TTC549 (cell line): ENCODE data around the gene SP1.
"Not testable (repeated sequence)": the region's sequence is repeated elsewhere in the genome, so short reads cannot be mapped to it uniquely, and the experiment has no call there.

Experiments used
- FAIRE-seq: peaks from 2 replicates; lab custom pipeline; 2012; peaks lifted over from hg19 to GRCh38; lab: Jason Lieb, UNC

Gene SP1

DNA sequence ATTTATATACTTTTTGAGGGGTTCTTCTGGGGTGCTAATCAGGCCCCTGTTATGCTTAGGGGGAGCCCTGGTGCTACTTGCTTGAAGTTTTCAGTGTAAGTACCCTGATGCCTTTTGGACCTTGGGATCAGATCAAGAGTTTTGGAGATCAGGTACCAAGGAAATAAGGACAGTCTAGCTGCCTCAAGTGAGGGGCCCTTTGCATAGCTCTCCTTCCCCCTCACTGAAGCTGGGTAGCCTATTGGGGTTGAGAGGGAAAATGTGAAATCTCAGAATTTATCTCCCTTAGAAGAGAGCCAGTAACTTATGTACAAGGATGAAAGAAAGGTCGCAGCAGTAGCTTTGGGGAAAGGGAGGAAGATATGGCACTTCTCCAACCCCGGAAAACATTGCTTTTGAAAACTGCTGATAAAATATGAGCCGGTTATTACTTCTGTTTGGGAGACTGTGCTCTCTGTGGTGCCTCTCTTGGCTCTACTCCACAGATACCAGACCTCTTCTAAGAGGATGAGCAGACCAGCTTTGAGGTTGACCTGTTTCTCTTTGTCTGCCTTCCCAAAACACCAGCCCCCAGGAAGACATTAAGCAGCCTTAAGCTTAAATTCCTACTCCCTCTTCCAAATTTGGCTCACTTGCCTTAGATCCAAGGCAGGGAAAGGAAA is 34.9 kb downstream of the SP1 start:
- no peak for FAIRE-seq

GRCh38 chr12:53415752-53416389 is 35.9 kb downstream of the SP1 start:
- not testable (repeated sequence) for FAIRE-seq

DNA sequence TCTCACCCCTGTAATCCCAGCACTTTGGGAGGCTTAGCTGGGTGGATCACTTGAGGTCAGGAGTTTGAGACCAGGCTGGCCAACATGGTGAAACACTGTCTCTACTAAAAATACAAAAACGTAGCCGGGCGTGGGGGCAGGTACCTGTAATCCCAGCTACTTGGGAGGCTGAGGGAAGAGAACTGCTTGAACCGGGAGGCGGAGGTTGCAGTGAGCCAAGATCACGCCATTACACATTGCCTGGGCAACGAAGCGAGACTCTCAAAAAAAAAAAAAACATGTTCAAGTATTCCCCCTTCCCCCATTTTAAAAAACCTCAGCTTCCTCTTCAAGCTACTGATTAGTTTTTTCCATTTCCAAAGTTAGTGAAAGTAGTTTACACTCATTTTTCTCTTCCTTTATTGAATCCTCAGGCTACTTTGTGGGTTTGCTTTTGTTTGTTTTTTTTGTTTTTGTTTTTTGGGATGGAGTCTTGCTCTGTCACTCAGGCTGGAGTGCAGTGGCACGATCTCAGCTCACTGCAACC is 37.4 kb downstream of the SP1 start:
- not testable (repeated sequence) for FAIRE-seq

- FAIRE-seq = no peak
Observed at GRCh38 chr12:53418221-53418620, 38.2 kb downstream of the SP1 start.

DNA sequence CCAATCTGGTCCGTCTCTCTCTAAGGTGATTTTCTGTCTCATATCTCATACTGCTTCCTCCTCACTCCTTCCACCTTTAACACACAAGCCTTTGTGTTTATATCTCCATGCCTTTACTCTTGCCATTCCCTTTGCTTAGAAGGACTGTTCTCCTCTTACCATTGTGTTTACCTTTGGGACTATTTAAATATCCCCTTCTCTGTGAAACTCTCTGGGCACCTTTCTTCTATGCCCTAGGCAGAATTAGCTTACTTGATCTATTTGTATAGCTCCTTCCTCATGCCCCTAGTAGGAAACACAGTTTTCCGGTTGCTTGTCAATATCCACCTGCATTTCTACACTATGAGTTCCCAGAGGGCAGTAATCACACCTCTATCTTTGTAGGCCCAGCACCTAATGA is 39.8 kb downstream of the SP1 start:
- no peak for FAIRE-seq

- not testable (repeated sequence) for FAIRE-seq
Observed at GRCh38 chr12:53422247-53422646, 42.3 kb downstream of the SP1 start.

- FAIRE-seq = no peak
Observed at GRCh38 chr12:53423597-53423996, 43.6 kb downstream of the SP1 start, which contains the start of gene AMHR2. TSS of gene AMHR2 (plus strand) at chr12:53423855. CDS start at chr12:53423935, 80 bp downstream.

DNA sequence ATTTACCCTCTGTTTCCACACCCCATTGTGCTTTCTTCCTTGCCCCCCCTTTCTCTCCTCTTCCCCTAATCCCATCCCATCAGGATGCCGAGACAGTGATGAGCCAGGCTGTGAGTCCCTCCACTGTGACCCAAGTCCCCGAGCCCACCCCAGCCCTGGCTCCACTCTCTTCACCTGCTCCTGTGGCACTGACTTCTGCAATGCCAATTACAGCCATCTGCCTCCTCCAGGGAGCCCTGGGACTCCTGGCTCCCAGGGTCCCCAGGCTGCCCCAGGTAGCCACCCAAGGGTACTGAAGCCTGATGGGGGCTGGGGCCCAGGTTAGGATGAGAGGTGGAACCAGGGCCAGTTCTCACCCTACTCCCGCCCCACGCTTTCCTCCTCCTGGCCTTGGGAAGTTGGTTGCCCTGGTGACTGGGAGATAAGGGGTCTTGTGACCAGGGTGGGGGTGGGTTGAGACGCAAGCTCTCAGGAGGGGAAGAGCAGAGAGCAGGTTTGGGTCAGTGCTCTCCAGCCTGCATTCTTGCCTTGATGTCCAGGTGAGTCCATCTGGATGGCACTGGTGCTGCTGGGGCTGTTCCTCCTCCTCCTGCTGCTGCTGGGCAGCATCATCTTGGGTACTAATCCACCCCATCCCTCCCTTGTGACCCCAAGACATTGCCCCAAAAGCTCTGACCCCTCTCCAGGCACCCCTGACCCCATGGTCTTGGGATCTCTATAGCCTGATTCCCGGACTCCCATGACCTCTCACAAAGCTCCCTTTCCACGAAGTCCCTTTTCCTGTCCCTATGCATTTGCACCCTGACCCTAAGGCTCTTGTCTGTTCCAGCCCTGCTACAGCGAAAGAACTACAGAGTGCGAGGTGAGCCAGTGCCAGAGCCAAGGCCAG is 44.9 kb downstream of the SP1 start:
- no peak for FAIRE-seq

GRCh38 chr12:53425515-53426150 is 45.7 kb downstream of the SP1 start:
- no peak for FAIRE-seq

DNA sequence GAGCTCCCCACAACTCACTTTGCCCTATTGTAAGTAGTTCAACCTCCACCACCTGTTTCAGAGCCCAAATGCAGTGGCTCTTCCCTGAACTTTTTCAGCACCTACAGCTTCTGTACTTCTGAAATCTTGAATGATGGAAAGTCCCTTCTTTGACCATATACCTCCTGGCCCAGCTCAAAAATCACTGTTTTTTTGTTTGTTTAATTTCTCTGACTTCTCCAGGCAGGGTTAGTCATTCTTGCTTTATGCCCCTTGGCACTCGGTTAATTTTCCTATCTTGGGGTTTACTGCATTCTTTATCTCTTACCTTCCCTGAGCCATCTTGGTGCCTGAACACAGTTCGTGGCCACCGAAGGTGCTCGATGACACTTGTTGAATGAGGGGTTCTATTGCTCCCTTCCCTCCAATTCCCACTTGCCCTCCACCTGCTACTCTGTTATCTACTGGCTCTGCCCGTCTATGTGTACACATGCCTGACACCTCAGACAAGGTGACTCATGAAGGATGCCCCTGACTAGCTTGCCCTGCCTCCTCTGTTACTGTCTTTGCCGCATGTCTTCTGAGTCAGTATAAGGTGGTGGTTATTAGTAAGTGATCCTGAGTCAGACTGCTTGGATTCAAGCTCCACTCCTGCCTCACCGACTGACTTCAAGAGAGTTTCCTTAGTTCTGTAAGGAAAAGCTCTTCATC is 48.1 kb downstream of the SP1 start:
- no peak for FAIRE-seq

DNA sequence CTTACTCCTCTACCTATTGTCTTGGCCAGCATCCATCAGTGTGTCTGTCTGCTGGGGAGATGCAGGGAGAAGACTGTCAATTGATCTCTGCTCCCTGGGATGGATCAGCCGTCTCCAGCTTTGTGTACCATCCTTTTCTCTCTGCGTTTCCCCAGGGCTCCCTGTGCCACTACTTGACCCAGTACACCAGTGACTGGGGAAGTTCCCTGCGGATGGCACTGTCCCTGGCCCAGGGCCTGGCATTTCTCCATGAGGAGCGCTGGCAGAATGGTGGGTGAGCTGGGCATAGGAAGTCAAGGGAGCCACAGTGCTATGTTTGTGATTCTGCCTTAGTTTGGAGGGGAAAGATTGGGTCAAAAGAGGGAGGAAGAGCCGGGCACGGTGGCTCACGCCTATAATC is 48.8 kb downstream of the SP1 start:
- FAIRE-seq = no peak

DNA sequence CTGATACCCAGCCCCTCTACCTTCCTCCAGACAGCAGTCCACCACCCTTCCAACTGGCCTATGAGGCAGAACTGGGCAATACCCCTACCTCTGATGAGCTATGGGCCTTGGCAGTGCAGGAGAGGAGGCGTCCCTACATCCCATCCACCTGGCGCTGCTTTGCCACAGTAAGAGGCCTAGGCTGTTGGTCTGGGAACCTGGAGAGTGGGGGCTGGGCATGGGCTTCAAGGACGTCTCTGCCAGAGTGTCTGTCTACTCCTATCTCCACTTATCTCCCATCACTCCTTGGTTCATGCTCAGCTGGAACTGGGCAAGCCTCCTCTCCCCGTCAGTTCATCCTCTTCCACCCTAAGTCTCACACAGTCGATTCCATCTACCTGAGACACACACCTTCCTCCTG is 50.1 kb downstream of the SP1 start:
- FAIRE-seq = no peak

DNA sequence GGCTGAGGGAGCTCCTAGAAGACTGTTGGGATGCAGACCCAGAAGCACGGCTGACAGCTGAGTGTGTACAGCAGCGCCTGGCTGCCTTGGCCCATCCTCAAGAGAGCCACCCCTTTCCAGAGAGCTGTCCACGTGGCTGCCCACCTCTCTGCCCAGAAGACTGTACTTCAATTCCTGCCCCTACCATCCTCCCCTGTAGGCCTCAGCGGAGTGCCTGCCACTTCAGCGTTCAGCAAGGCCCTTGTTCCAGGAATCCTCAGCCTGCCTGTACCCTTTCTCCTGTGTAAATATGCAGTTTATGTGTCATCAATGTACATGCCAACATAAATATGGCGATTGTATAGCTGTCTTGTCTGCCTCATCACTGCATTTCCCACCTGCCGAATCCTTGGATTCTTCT is 51.2 kb downstream of the SP1 start:
- no peak for FAIRE-seq

DNA sequence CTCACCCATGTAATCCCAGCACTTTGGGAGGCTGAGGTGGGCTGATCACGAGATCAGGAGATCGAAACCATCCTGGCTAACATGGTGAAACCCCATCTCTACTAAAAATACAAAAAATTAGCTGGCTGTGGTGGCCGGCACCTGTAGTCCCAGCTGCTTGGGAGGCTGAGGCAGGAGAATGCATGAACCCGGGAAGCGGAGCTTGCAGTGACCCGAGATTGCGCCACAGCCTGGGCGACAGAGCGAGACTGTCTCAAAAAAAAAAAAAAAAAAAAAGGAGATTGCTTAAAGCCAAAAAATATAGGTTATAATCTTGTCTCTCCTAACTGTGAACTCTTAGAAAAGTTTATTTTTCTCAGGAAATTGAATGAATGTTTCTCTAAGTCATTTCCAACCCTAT is 55.4 kb downstream of the SP1 start:
- FAIRE-seq = not testable (repeated sequence)

GRCh38 chr12:53439582-53439981 is 59.6 kb downstream of the SP1 start:
- not testable (repeated sequence) for FAIRE-seq

DNA sequence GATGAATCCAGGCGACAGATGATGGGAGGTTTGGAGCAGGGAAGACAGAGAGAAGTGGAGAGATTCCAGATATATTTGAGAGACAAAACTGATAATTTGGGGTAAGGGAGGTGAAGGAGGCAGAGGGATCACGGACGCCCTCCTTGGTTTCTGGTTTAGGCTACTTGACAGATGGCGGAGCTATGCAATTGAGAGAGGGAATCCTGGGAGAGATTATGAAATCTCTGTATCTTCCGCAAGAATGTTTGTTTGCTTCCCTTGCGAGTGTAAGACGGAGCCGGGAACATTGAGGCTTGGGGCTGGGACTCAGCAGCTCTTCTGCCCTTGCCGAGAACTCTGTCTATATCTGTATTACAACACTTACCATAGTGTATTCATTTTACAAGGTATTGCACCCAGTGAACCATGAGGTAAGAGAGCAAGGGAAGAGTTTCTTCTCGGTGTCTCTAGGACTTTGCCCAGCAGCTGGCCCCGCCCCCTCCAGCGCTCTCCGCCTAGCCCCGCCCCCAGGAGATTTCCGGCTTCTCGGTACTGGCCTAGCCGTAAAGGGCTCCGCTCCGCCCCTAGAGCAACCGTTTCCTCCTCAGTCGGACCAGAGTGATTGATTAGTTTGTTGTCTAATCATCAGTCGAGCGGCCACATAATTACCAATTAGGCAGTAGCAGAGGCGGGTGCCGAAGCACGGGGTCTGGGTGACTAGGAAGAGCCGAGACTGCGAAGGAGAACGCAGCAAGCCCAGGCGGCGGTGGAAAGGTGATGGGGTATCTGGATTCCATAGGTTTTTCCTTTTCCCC is 61.3 kb downstream of the SP1 start, which contains the start of gene PRR13:
Gene PRR13 (plus strand): TSS at position 695 of the 794 bp plus-strand sequence. CDS start 981 bp downstream, outside the sequence.
- peak; percentile 75 for FAIRE-seq

DNA sequence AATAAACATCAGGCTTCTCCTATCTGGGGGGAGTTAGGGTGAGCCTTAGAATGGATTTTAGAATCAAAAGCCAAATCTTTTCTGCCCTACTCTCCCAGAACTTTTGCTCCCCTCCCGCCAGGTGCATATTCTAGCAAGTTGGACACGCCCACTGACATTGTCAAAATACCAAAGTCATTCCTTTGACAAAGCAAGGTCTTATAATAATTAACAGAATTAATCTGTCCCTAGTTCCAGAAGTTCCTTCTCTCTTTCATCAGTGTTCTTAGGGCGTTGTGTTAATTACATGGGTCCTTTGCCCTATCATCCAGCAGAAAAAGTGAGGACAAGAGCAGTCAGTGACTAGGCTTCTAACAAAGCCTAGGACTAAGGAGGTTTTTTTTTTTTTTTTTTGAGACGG is 64.0 kb downstream of the SP1 start:
- no peak for FAIRE-seq

DNA sequence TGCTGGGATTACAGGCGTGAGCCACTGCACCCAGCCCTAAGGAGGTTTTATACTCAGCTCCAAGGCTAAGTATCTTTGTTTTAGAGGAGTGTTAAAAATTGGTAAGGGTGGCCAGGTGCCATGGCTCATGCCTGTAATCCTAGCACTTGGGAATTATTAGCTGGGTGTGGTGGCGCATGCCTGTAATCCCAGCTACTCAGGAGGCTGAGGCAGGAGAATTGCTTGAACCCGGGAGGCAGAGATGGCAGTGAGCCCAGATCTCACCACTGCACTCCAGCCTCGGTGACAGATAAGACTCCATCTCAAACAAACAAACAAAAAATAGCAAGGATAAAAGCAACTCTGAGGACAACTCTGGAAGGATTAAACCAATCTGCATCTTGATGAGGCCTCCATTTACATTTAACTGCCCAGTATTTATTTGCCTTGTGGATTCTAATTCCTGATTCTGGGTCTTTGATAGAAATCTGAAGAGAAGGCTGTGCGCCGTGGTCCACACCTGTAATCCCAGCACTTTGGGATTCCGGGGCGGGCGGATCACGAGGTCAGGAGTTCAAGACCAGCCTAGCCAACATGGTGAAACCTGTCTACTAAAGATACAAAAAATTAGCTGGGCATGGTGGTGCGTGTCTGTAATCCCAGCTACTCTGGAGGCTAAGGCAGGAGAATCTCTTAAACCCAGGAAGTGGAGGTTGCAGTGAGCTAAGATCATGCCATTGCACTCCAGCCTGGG is 64.8 kb downstream of the SP1 start:
- not testable (repeated sequence) for FAIRE-seq

DNA sequence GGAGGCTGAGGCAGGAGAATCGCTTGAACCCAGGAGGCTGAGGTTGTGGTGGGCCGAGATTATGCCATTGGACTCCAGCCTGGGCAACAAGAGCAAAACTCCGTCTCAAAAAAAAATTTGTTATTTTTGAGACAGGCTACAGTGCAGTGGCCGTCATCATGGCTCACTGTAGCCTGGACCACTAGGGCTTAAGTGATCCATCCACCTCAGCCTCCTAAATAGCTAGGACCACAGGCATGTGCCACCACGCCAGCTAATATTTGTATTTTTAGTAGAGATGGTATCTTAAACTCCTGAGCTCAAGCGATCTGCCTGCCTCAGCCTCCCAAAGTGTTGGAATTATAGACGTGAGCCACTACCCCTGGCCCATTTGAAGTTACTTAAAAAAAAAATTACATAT is 71.0 kb downstream of the SP1 start:
- FAIRE-seq = no peak

DNA sequence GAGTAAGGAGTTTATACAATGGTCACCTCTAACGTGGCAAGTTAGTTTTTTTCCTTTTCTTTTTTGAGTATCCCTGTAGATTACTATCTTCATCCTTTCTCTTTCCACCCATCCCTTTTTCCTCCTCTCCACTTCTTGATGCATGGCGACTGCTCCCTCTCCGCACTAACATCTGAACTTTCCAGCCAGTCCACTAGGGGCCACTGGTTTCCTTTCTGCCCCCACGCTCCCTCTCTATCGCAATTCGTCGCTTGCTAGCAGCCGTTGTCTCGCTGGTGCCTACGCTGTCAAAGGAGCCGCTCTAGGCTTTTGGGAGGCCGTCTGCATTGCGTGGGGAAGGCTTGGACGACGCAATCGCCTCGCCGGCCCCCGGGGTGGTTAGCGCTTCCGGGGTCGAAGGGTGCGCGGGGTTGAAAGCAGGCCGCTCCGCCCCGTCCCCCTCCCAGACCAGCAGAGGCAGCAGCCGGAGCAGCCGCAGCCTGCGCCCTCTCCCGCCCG is 71.7 kb downstream of the SP1 start, which contains the start of gene PCBP2:
Gene PCBP2 (plus strand): TSS at position 442 of the 498 bp plus-strand sequence. CDS start 2,699 bp downstream, outside the sequence.
- peak; percentile 88 for FAIRE-seq
